Measurements from ENCODE around the gene CACNA1G. TPM values are rescaled to one million over a fixed set of nuclear protein-coding genes. Genes with fewer than 3 reads are reported as not detected.

Gene CACNA1G
- total RNA-seq, 2 donors from 2014 or later: 0.07 to 0.19 TPM

GRCh38 chr17:50541402-50541715 lies 19.2 kb upstream of the CACNA1G start:
- Histone ChIP-seq H3K27me3 (no peaks in the 10 kb centered on the region), H3K4me3 (peak overlapping the region; percentile 31), H3K9me3 (no peaks in the 10 kb centered on the region), H3K36me3 (no peaks in the 10 kb centered on the region), H3K27ac (peak overlapping the region; percentile 90), H3K9ac (ENCODE audit: low read depth in 2 of 2, low read length in 2 of 2) (peak overlapping the region; percentile 82 to 89), H3K4me1 (peaks cover 23% of the 10 kb centered on the region)
- intact Hi-C loops (cut with DNase I): loop anchor here (10.0 kb wide), 1 partner anchor 413 kb away; no protein-coding TSS in a partner anchor
- no peak for DNase-seq
- TF ChIP-seq CTCF (IDR thresholded peaks at IDR 0.05): no peak

DNA sequence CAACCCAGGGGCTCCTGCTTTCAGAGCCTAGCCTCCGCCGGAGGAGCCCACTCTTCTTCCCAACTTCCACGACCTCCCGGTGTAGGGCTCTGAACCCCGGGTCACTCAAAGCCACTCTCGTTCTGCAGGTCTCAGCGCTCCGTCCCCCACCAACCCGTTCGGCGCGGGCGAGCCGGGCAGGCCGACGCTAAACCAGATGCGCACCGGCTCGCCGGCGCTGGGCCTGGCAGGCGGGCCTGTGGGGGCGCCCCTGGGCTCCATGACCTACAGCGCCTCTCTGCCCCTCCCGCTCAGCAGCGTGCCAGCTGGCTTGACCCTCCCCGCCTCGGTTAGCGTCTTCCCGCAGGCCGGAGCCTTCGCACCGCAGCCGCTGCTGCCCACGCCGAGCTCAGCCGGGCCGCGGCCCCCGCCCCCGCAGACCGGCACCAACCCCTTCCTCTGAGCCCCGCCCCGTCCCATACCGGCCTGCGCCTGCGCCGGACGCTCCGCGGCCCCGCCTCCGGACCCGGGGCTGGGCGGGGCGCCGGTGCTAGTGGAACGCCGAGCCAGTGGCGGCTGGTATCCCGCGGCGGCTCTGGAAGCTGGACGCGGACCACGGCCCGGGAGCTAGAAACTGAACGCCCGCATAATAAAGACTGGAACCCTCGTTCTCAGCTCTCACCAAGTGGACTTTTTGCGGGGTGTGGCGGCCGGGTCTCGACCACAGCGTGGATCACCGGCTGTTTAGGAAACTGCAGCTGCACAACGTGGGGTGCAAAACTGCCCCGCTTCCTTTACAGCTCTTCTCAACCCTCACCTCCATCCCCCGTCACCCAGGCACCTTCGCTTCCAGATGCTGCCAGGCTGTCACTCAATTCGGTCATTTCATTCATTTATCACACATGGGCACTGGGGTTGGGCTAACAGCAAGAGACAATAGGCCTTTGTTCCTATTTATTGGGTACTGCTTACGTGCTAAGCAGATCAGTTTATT lies 18.5 kb upstream of the CACNA1G start:
- no peaks in the 10 kb centered on the region for H3K27me3 ChIP-seq
- H3K27ac ChIP-seq: peak overlapping the region; percentile 90
- no peak for TF ChIP-seq CTCF (IDR thresholded peaks at IDR 0.05)
- intact Hi-C loops (cut with DNase I): loop anchor here (10.0 kb wide), 1 partner anchor 413 kb away; no protein-coding TSS in a partner anchor
- H3K4me1 ChIP-seq: peaks cover 23% of the 10 kb centered on the region
- peak overlapping the region; percentile 82 to 89 for H3K9ac ChIP-seq (ENCODE audit: low read depth in 2 of 2, low read length in 2 of 2)
- no peaks in the 10 kb centered on the region for H3K9me3 ChIP-seq
- peak overlapping the region; percentile 31 for H3K4me3 ChIP-seq
- H3K36me3 ChIP-seq: no peaks in the 10 kb centered on the region
- DNase-seq: peak; percentile 92

DNA sequence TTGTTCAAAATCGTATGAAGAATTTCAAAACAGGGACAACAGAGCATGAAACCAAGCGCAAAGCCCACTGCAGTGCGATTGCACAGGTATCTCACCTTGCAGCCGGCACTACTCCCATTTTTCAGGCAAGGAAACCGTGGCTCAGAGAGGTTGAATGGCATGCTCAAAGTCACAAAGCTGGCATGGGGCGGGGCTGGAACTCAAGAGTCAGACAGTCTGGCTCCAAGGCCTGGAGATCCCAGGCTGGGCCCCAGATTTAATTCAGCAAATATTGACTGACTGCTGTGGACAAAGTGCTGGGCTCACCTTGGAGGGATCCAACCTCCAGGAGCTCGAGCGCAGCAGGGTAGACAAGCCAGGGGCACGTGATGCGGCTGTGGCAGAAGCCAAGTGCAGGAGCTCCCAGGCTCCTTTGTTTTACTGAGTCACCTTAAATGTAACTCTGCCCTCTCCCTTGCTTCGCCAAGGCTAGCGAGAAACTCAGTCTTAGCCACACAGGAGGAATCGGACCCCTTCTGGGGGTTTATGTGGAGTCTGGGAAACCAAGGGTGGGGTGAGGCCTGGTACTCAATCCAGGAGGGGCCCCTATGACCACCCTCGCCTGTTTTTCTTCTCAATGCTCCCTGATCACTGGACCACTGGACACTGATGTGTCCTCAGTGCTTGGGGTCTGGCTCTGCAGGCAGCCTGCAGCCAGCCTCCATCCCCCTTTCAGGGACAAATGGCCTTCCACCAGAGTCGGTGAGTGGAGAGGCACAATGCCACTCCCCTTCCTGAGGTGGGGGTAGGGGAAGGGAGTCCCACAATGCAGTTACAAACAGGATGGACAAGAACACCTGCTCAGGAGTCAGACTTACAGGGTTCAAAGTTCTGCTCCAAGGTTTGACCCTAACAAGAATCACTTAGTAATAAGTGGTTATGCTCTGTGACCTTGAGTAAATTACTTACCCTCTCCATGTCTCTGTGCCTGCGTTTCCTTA lies 17.4 kb upstream of the CACNA1G start:
- H3K27me3 ChIP-seq: no peaks in the 10 kb centered on the region
- no peaks in the 10 kb centered on the region for H3K9me3 ChIP-seq
- peak overlapping the region; percentile 82 to 89 for H3K9ac ChIP-seq (ENCODE audit: low read depth in 2 of 2, low read length in 2 of 2)
- H3K27ac ChIP-seq: peak overlapping the region; percentile 90
- H3K36me3 ChIP-seq: no peaks in the 10 kb centered on the region
- no peak overlapping the region for H3K4me3 ChIP-seq
- TF ChIP-seq CTCF (IDR thresholded peaks at IDR 0.05): no peak
- peaks cover 23% of the 10 kb centered on the region for H3K4me1 ChIP-seq
- intact Hi-C loops (cut with DNase I): loop anchor here (10.0 kb wide), 1 partner anchor 412 kb away; no protein-coding TSS in a partner anchor
- peak; percentile 89 for DNase-seq

DNA sequence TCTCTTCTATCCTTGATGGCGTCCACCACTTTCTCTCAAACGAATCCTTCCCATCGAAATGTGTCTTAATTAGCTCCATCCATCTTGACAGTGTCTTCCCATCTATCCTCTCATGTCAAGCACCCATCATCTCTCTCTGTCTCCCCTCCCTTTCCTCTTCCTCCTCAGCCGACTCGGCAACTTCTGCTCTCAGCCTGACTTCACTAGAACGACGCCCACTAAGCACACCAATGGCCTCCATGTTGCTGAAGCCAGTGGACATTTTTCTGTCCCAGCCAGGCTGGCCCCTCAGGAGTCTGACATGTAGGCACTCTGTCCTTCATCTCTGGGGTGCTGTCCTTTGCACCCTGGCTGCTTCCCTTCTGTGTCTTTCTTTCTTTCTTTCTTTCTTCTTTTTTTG lies 16.0 kb upstream of the CACNA1G start:
- H3K27me3 ChIP-seq: no peaks in the 10 kb centered on the region
- no peak for TF ChIP-seq CTCF (IDR thresholded peaks at IDR 0.05)
- no peak overlapping the region for H3K4me3 ChIP-seq
- H3K9me3 ChIP-seq: no peaks in the 10 kb centered on the region
- peaks cover 21% of the 10 kb centered on the region for H3K4me1 ChIP-seq
- intact Hi-C loops (cut with DNase I): loop anchor here (10.0 kb wide), 1 partner anchor 410 kb away; no protein-coding TSS in a partner anchor
- no peak overlapping the region for H3K27ac ChIP-seq
- no peaks in the 10 kb centered on the region for H3K36me3 ChIP-seq
- H3K9ac ChIP-seq (ENCODE audit: low read depth in 2 of 2, low read length in 2 of 2): peak overlapping the region in 1 of 2 donors; percentile 40
- DNase-seq: no peak

GRCh38 chr17:50545311-50545710 lies 15.2 kb upstream of the CACNA1G start:
- no peaks in the 10 kb centered on the region for H3K36me3 ChIP-seq
- no peak for TF ChIP-seq CTCF (IDR thresholded peaks at IDR 0.05)
- no peak overlapping the region for H3K27ac ChIP-seq
- no peaks in the 10 kb centered on the region for H3K27me3 ChIP-seq
- no peak overlapping the region for H3K4me3 ChIP-seq
- intact Hi-C loops (cut with DNase I): loop anchor here (5.0 to 10.0 kb wide), 2 partner anchors 297 to 409 kb away; no protein-coding TSS in a partner anchor
- H3K9me3 ChIP-seq: no peaks in the 10 kb centered on the region
- DNase-seq: peak; percentile 58
- H3K9ac ChIP-seq (ENCODE audit: low read depth in 2 of 2, low read length in 2 of 2): no peak overlapping the region
- peaks cover 13% of the 10 kb centered on the region for H3K4me1 ChIP-seq

Measured in colonic mucosa (tissue), 4 donors.